ENCODE results near the gene ZBTB7B.

GRCh38 chr1:155018617-155019348, 16.2 kb downstream of the ZBTB7B start:
- TF ChIP-seq CTCF (IDR thresholded peaks at IDR 0.05) (no peak), ZFX (IDR thresholded peaks at IDR 0.05; ENCODE audit: borderline replicate concordance) (no peak)
